Measurements from ENCODE around the gene OLFM1.

OLFM1 gene

GRCh38 chr9:135091545-135091944 is 4.1 kb downstream of the OLFM1 start:
- ATAC-seq (replicated peaks; ENCODE audit: extremely low read depth, poor library complexity, severe bottlenecking) (no peak), DNase-seq (ENCODE audit: low spot score in 2 of 2) (no peak)
- H3K4me1 Mint-ChIP-seq = no peaks in the 10 kb centered on the region
- H3K27me3 Mint-ChIP-seq = peaks cover under 1% of the 10 kb centered on the region
- no peak overlapping the region for H3K27ac Mint-ChIP-seq (ENCODE audit: low read depth)
- H3K36me3 Mint-ChIP-seq (ENCODE audit: insufficient read depth) = no peaks in the 10 kb centered on the region
- peaks cover 7% of the 10 kb centered on the region for H3K9me3 Mint-ChIP-seq
- H3K4me3 Mint-ChIP-seq = no peak overlapping the region

GRCh38 chr9:135093111-135093510 is 5.6 kb downstream of the OLFM1 start:
- ATAC-seq (replicated peaks; ENCODE audit: extremely low read depth, poor library complexity, severe bottlenecking) = no peak
- Mint-ChIP-seq H3K27ac (ENCODE audit: low read depth) (no peak overlapping the region), H3K9me3 (peaks cover 7% of the 10 kb centered on the region), H3K36me3 (ENCODE audit: insufficient read depth) (no peaks in the 10 kb centered on the region), H3K4me1 (no peaks in the 10 kb centered on the region), H3K27me3 (peaks cover 10% of the 10 kb centered on the region), H3K4me3 (no peak overlapping the region)
- DNase-seq (ENCODE audit: low spot score in 2 of 2) = no peak

GRCh38 chr9:135093911-135094584 is 6.6 kb downstream of the OLFM1 start:
- no peaks in the 10 kb centered on the region for H3K4me1 Mint-ChIP-seq
- no peak overlapping the region for H3K4me3 Mint-ChIP-seq
- no peak for ATAC-seq (replicated peaks; ENCODE audit: extremely low read depth, poor library complexity, severe bottlenecking)
- no peak overlapping the region for H3K27ac Mint-ChIP-seq (ENCODE audit: low read depth)
- peaks cover 19% of the 10 kb centered on the region for H3K27me3 Mint-ChIP-seq
- no peaks in the 10 kb centered on the region for H3K36me3 Mint-ChIP-seq (ENCODE audit: insufficient read depth)
- DNase-seq (ENCODE audit: low spot score in 2 of 2) = no peak
- H3K9me3 Mint-ChIP-seq = peaks cover 7% of the 10 kb centered on the region

GRCh38 chr9:135095470-135096407 is 8.3 kb downstream of the OLFM1 start:
- ATAC-seq (replicated peaks; ENCODE audit: extremely low read depth, poor library complexity, severe bottlenecking) (no peak), DNase-seq (ENCODE audit: low spot score in 2 of 2) (no peak)
- H3K27ac Mint-ChIP-seq (ENCODE audit: low read depth) = no peak overlapping the region
- no peaks in the 10 kb centered on the region for H3K36me3 Mint-ChIP-seq (ENCODE audit: insufficient read depth)
- peaks cover 31% of the 10 kb centered on the region for H3K27me3 Mint-ChIP-seq
- no peak overlapping the region for H3K4me3 Mint-ChIP-seq
- no peaks in the 10 kb centered on the region for H3K4me1 Mint-ChIP-seq
- peaks cover 7% of the 10 kb centered on the region for H3K9me3 Mint-ChIP-seq

GRCh38 chr9:135096408-135096895 is 9.0 kb downstream of the OLFM1 start:
- ATAC-seq (replicated peaks; ENCODE audit: extremely low read depth, poor library complexity, severe bottlenecking) = no peak
- peaks cover 4% of the 10 kb centered on the region for H3K9me3 Mint-ChIP-seq
- DNase-seq (ENCODE audit: low spot score in 2 of 2) = no peak
- no peaks in the 10 kb centered on the region for H3K4me1 Mint-ChIP-seq
- no peak overlapping the region for H3K27ac Mint-ChIP-seq (ENCODE audit: low read depth)
- H3K36me3 Mint-ChIP-seq (ENCODE audit: insufficient read depth) = no peaks in the 10 kb centered on the region
- H3K4me3 Mint-ChIP-seq = no peak overlapping the region
- peaks cover 31% of the 10 kb centered on the region for H3K27me3 Mint-ChIP-seq

- DNase-seq (ENCODE audit: low spot score in 2 of 2) (no peak), ATAC-seq (replicated peaks; ENCODE audit: extremely low read depth, poor library complexity, severe bottlenecking) (no peak)
- H3K27ac Mint-ChIP-seq (ENCODE audit: low read depth) = no peak overlapping the region
- H3K36me3 Mint-ChIP-seq (ENCODE audit: insufficient read depth) = no peaks in the 10 kb centered on the region
- peaks cover 41% of the 10 kb centered on the region for H3K27me3 Mint-ChIP-seq
- no peaks in the 10 kb centered on the region for H3K4me1 Mint-ChIP-seq
- no peaks in the 10 kb centered on the region for H3K9me3 Mint-ChIP-seq
- no peak overlapping the region for H3K4me3 Mint-ChIP-seq
Observed at GRCh38 chr9:135098400-135099105, 11.1 kb downstream of the OLFM1 start.

- no peaks in the 10 kb centered on the region for H3K9me3 Mint-ChIP-seq
- no peaks in the 10 kb centered on the region for H3K36me3 Mint-ChIP-seq (ENCODE audit: insufficient read depth)
- no peak for ATAC-seq (replicated peaks; ENCODE audit: extremely low read depth, poor library complexity, severe bottlenecking)
- H3K4me1 Mint-ChIP-seq = no peaks in the 10 kb centered on the region
- peaks cover 51% of the 10 kb centered on the region for H3K27me3 Mint-ChIP-seq
- no peak for DNase-seq (ENCODE audit: low spot score in 2 of 2)
- H3K27ac Mint-ChIP-seq (ENCODE audit: low read depth) = no peak overlapping the region
- H3K4me3 Mint-ChIP-seq = no peak overlapping the region
Observed at GRCh38 chr9:135099574-135099973, 12.1 kb downstream of the OLFM1 start.

GRCh38 chr9:135100241-135100681 is 12.8 kb downstream of the OLFM1 start:
- Mint-ChIP-seq H3K36me3 (ENCODE audit: insufficient read depth) (no peaks in the 10 kb centered on the region), H3K9me3 (no peaks in the 10 kb centered on the region), H3K4me1 (no peaks in the 10 kb centered on the region), H3K4me3 (no peak overlapping the region), H3K27me3 (peaks cover 58% of the 10 kb centered on the region), H3K27ac (ENCODE audit: low read depth) (no peak overlapping the region)
- ATAC-seq (replicated peaks; ENCODE audit: extremely low read depth, poor library complexity, severe bottlenecking) = no peak
- DNase-seq (ENCODE audit: low spot score in 2 of 2) = no peak

- DNase-seq (ENCODE audit: low spot score in 2 of 2) (no peak), ATAC-seq (replicated peaks; ENCODE audit: extremely low read depth, poor library complexity, severe bottlenecking) (no peak)
- no peaks in the 10 kb centered on the region for H3K9me3 Mint-ChIP-seq
- no peaks in the 10 kb centered on the region for H3K4me1 Mint-ChIP-seq
- H3K4me3 Mint-ChIP-seq = no peak overlapping the region
- peaks cover 59% of the 10 kb centered on the region for H3K27me3 Mint-ChIP-seq
- H3K27ac Mint-ChIP-seq (ENCODE audit: low read depth) = no peak overlapping the region
- H3K36me3 Mint-ChIP-seq (ENCODE audit: insufficient read depth) = no peaks in the 10 kb centered on the region
Observed at GRCh38 chr9:135100725-135101410, 13.4 kb downstream of the OLFM1 start.

GRCh38 chr9:135101486-135101885 is 14.0 kb downstream of the OLFM1 start:
- Mint-ChIP-seq H3K9me3 (no peaks in the 10 kb centered on the region), H3K27ac (ENCODE audit: low read depth) (no peak overlapping the region), H3K27me3 (peaks cover 59% of the 10 kb centered on the region), H3K36me3 (ENCODE audit: insufficient read depth) (no peaks in the 10 kb centered on the region), H3K4me1 (no peaks in the 10 kb centered on the region), H3K4me3 (no peak overlapping the region)
- DNase-seq (ENCODE audit: low spot score in 2 of 2) (no peak), ATAC-seq (replicated peaks; ENCODE audit: extremely low read depth, poor library complexity, severe bottlenecking) (no peak)

- peaks cover 59% of the 10 kb centered on the region for H3K27me3 Mint-ChIP-seq
- H3K4me3 Mint-ChIP-seq = no peak overlapping the region
- H3K27ac Mint-ChIP-seq (ENCODE audit: low read depth) = no peak overlapping the region
- H3K9me3 Mint-ChIP-seq = no peaks in the 10 kb centered on the region
- ATAC-seq (replicated peaks; ENCODE audit: extremely low read depth, poor library complexity, severe bottlenecking) (no peak), DNase-seq (ENCODE audit: low spot score in 2 of 2) (no peak)
- H3K4me1 Mint-ChIP-seq = no peaks in the 10 kb centered on the region
- no peaks in the 10 kb centered on the region for H3K36me3 Mint-ChIP-seq (ENCODE audit: insufficient read depth)
Observed at GRCh38 chr9:135101926-135102325, 14.5 kb downstream of the OLFM1 start.

GRCh38 chr9:135102331-135102730 is 14.9 kb downstream of the OLFM1 start:
- H3K27me3 Mint-ChIP-seq = peaks cover 58% of the 10 kb centered on the region
- ATAC-seq (replicated peaks; ENCODE audit: extremely low read depth, poor library complexity, severe bottlenecking) = no peak
- H3K27ac Mint-ChIP-seq (ENCODE audit: low read depth) = no peak overlapping the region

More at GRCh38 chr9:135102331-135102730, 14.9 kb downstream of the OLFM1 start:
- Mint-ChIP-seq H3K36me3 (ENCODE audit: insufficient read depth) (no peaks in the 10 kb centered on the region), H3K4me3 (no peak overlapping the region), H3K4me1 (no peaks in the 10 kb centered on the region), H3K9me3 (no peaks in the 10 kb centered on the region)
- DNase-seq (ENCODE audit: low spot score in 2 of 2) = no peak

Measured in central memory CD8-positive, alpha-beta T cell (primary cell).